B cell (primary cell): ENCODE measurements around the gene PPP1R12A. TPM values are rescaled to one million over a fixed set of nuclear protein-coding genes. Genes with fewer than 3 reads are reported as not detected.

Experiments
- ATAC-seq: fragments of 200-7000 bp; cut with Tn5 transposase; one replicate; pipeline ENCODE4 v1.10.0; 2021; ENCODE audit warnings: low read depth, mild to moderate bottlenecking, moderate number of reproducible peaks, moderate library complexity
- CTCF ChIA-PET: fragments of 350-600 bp; sonication (Branson Sonifier 250); formaldehyde crosslinking; loops from one replicate; lab custom pipeline; 2021; ENCODE audit warnings: antibody characterized with exemption, inconsistent platforms; lab: Charles Lee
- POLR2A ChIA-PET: fragments of 350-600 bp; sonication (Branson Sonifier 250); formaldehyde crosslinking; loops from one replicate; lab custom pipeline; 2021; ENCODE audit warnings: antibody characterized with exemption; lab: Charles Lee
- DNase-seq: peaks from one replicate; pipeline ENCODE4 v3.0.0; 2013
- H2AFZ ChIP-seq: 2 replicates; pipeline ENCODE4 v1.6.1; 2012; ENCODE audit warnings: mild to moderate bottlenecking, low read depth, low read length; ENCODE audit not compliant: insufficient read depth, poor library complexity, severe bottlenecking
- H3K27ac ChIP-seq, 2 donors: 1 replicate in 1 of 2; 2 replicates in 1 of 2; pipeline ENCODE4 v1.5.1; 2012 to 2013; ENCODE audit warnings: low read length in 2 of 2, mild to moderate bottlenecking in 2 of 2, moderate library complexity in 1 of 2
- H3K27me3 ChIP-seq, 4 experiments: fragments of 200-600 bp in 1 of 4; sonication (generic) in 1 of 4; replicated peaks in 1 of 4; 1 replicate in 2 of 4; 2 replicates in 2 of 4; pipeline versions ENCODE4 v1.6.1 to v1.7.0; 2013 to 2016; ENCODE audit warnings: low read length in 3 of 4, mild to moderate bottlenecking in 2 of 4, mixed read lengths in 1 of 4, moderate library complexity in 1 of 4; ENCODE audit not compliant: insufficient read depth in 4 of 4, control insufficient read depth in 3 of 4; ENCODE audit errors: control extremely low read depth in 1 of 4
- H3K36me3 ChIP-seq, 2 experiments: replicated peaks in 1 of 2; 1 replicate in 1 of 2; 2 replicates in 1 of 2; pipeline versions ENCODE4 v1.6.1 to v1.7.1; 2013; ENCODE audit warnings: low read length in 1 of 2; ENCODE audit not compliant: insufficient read depth in 2 of 2, control insufficient read depth in 1 of 2; ENCODE audit errors: control extremely low read depth in 1 of 2, extremely low read depth in 1 of 2
- H3K4me1 ChIP-seq, 2 donors: fragments of 200-600 bp in 1 of 2; sonication (generic) in 1 of 2; 1 replicate in 1 of 2; 2 replicates in 1 of 2; pipeline versions ENCODE4 v1.5.1 to v1.6.1; 2013 to 2017; ENCODE audit warnings: low read length in 2 of 2; ENCODE audit not compliant: control insufficient read depth in 2 of 2, insufficient read depth in 2 of 2
- H3K4me2 ChIP-seq: replicated peaks from 2 replicates; pipeline ENCODE3; 2012; ENCODE audit warnings: mild to moderate bottlenecking, low read depth, low read length; ENCODE audit not compliant: poor library complexity, severe bottlenecking
- H3K4me3 ChIP-seq, 5 experiments: fragments of 200-600 bp in 1 of 5; sonication (generic) in 1 of 5; 1 replicate in 3 of 5; 2 replicates in 2 of 5; pipeline versions ENCODE4 v1.5.1 to v1.7.0; 2011 to 2016; ENCODE audit warnings: low read length in 4 of 5, mild to moderate bottlenecking in 4 of 5, low read depth in 2 of 5, control low read depth in 1 of 5, moderate library complexity in 1 of 5; ENCODE audit not compliant: insufficient read depth in 1 of 5; ENCODE audit errors: control extremely low read depth in 1 of 5, extremely low read depth in 1 of 5
- H3K79me2 ChIP-seq: fragments of 200-600 bp; sonication (generic); one replicate; pipeline ENCODE4 v1.6.0; 2016; ENCODE audit warnings: low read length; ENCODE audit not compliant: control insufficient read depth, insufficient read depth
- H3K9ac ChIP-seq: fragments of 200-600 bp; sonication (generic); 2 replicates; pipeline ENCODE4 v1.6.1; 2017; ENCODE audit warnings: mild to moderate bottlenecking, low read length, moderate library complexity
- H3K9me3 ChIP-seq, 3 donors: one replicate each; pipeline versions ENCODE4 v1.6.1 to v1.7.1; 2013; ENCODE audit warnings: low read length in 2 of 3; ENCODE audit not compliant: control insufficient read depth in 2 of 3, insufficient read depth in 1 of 3; ENCODE audit errors: control extremely low read depth in 1 of 3
- H4K20me1 ChIP-seq: 2 replicates; pipeline ENCODE4 v1.6.0; 2012; ENCODE audit warnings: mild to moderate bottlenecking, low read length; ENCODE audit not compliant: insufficient read depth, control insufficient read depth, poor library complexity, severe bottlenecking
- H3K27ac Mint-ChIP-seq: one replicate; pipeline ENCODE4 v1.8.0; 2021; ENCODE audit warnings: mixed read lengths
- H3K27me3 Mint-ChIP-seq: one replicate; pipeline ENCODE4 v1.8.0; 2021; ENCODE audit warnings: mixed read lengths
- H3K4me1 Mint-ChIP-seq: one replicate; pipeline ENCODE4 v1.8.0; 2021; ENCODE audit warnings: mixed read lengths
- H3K4me3 Mint-ChIP-seq: one replicate; pipeline ENCODE4 v1.8.0; 2021; ENCODE audit warnings: mixed read lengths
- H3K9me3 Mint-ChIP-seq: one replicate; pipeline ENCODE4 v1.8.0; 2022; ENCODE audit warnings: mixed read lengths; ENCODE audit not compliant: insufficient read depth
- CTCF ChIP-seq: fragments of 200-600 bp; IDR thresholded peaks from one replicate; pipeline ENCODE4 v1.8.0; 2022; ENCODE audit warnings: antibody characterized with exemption, mild to moderate bottlenecking
- EZH2 ChIP-seq: IDR thresholded peaks from 2 replicates; pipeline ENCODE4 v1.6.1; 2012; ENCODE audit warnings: borderline replicate concordance, low read depth, mild to moderate bottlenecking, moderate library complexity, low read length; ENCODE audit not compliant: insufficient read depth, poor library complexity, severe bottlenecking
- WGBS: methylation state at CpG from one replicate; pipeline ENCODE4 v1.1.5; 2013; ENCODE audit warnings: missing lambda C conversion rate; ENCODE audit not compliant: insufficient coverage; 5-methylcytosine and 5-hydroxymethylcytosine counted together
- intact Hi-C: fragments of 100-400 bp; cut with micrococcal nuclease; formaldehyde crosslinking; loops from one replicate; pipeline ENCODE4 v1.10.0; 2022
- polyA plus RNA-seq: library from polyadenylated mRNA; depleted of rRNA; stranded (reverse); fragments of >200 nt; gene quantifications from 2 replicates; pipeline ENCODE4 v1.2.3, GENCODE V29; 2012
- total RNA-seq, 2 donors: library from RNA; stranded (reverse); fragments of 120-200 nt in 1 of 2; gene quantifications; 1 replicate in 1 of 2; 2 replicates in 1 of 2; pipeline versions ENCODE4 v1.2.3 to v1.2.4, GENCODE V29; 2013 to 2022

Gene PPP1R12A
- total and polyA plus RNA-seq, 2 donors (not counting 1 experiment from before 2014, with no cell fraction given), result 18.3 to 110 TPM

DNA sequence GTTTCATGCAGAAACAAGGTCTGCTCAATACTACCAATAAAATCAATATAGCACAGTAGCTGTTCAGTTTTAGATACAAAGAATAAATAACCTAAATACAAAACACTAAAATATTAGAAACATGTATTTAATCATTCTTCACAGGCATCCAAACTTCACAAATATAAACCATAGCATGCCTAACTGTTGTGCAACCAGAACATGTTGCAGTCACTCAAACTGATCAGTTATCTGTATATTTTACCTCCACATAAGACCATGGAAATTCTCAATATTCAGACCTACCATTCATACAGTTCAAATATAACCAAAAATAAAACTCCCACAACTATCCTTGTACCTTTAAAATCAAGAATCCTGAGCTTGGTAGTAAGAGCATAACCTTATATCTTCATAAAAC is 161.0 kb downstream of the PPP1R12A start:
- no peak overlapping the region for H3K27ac ChIP-seq
- no peak overlapping the region for H3K4me3 ChIP-seq
- Mint-ChIP-seq H3K9me3 (no peaks in the 10 kb centered on the region), H3K4me1 (no peaks in the 10 kb centered on the region), H3K27me3 (no peaks in the 10 kb centered on the region), H3K4me3 (no peak overlapping the region), H3K27ac (no peak overlapping the region)
- ATAC-seq, result no peak
- H3K4me1 ChIP-seq, result no peaks in the 10 kb centered on the region
- no peak for DNase-seq
- no peaks in the 10 kb centered on the region for H4K20me1 ChIP-seq
- no peaks in the 10 kb centered on the region for H3K9me3 ChIP-seq
- no peaks in the 10 kb centered on the region for H3K79me2 ChIP-seq
- H3K36me3 ChIP-seq, result peaks cover 3 to 27% of the 10 kb centered on the region in 2 experiments
- no peak overlapping the region for H3K9ac ChIP-seq
- H3K4me2 ChIP-seq, result no peak overlapping the region
- POLR2A ChIA-PET, result no interaction called here
- intact Hi-C loops, result no loop called here
- no peak overlapping the region for H2AFZ ChIP-seq
- TF ChIP-seq EZH2, result no peak
- no peak for TF ChIP-seq CTCF
- no peaks in the 10 kb centered on the region for H3K27me3 ChIP-seq
- CTCF ChIA-PET, result no interaction called here

DNA sequence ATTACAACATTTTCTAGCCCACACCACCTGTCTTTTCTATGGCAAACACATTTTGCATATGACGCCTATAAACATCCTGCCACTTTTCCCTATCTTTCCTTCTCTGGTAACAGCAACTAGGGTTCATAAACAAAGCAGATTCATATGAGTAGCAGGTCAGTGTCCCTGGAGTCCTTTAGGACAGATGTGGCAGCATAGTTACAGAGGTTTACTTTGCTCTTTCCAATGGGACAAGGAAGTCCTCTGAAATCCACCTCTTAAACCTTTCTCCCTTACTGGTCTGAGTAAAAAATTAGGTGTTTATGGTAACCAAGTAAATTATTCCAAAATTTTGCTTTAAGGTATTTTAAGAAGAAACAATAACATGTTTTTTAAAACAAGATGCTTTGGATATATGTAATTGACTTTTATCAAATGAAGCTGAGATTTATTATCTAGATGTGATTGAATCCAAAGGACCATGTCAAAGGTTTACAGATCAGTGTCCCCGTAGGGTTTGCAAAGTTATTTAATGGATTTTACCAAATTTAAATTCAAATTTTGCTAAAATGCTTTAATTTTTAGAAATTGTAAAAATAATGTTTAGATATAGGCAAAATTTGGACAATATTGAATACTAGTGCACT is 164.9 kb downstream of the PPP1R12A start:
- Mint-ChIP-seq H3K4me1 (no peaks in the 10 kb centered on the region), H3K27me3 (no peaks in the 10 kb centered on the region), H3K9me3 (no peaks in the 10 kb centered on the region), H3K27ac (no peak overlapping the region), H3K4me3 (no peak overlapping the region)
- no peak overlapping the region for H3K4me3 ChIP-seq
- no peak overlapping the region for H3K27ac ChIP-seq
- no peaks in the 10 kb centered on the region for H3K36me3 ChIP-seq
- ATAC-seq, result no peak
- H3K9me3 ChIP-seq, result no peaks in the 10 kb centered on the region
- no peaks in the 10 kb centered on the region for H3K27me3 ChIP-seq
- no peak overlapping the region for H3K9ac ChIP-seq
- H4K20me1 ChIP-seq, result no peaks in the 10 kb centered on the region
- no peaks in the 10 kb centered on the region for H3K79me2 ChIP-seq
- no peak for TF ChIP-seq EZH2
- no peak for TF ChIP-seq CTCF
- H3K4me2 ChIP-seq, result no peak overlapping the region
- CTCF ChIA-PET, result no interaction called here
- intact Hi-C loops, result no loop called here
- WGBS, result no CpG with 5 or more reads among the region's 2 CpGs
- POLR2A ChIA-PET, result no interaction called here
- no peaks in the 10 kb centered on the region for H3K4me1 ChIP-seq
- no peak for DNase-seq
- no peak overlapping the region for H2AFZ ChIP-seq
